Pancreas (tissue), 10 donors: ENCODE measurements around the gene NEK6. TPM values are rescaled to one million over a fixed set of nuclear protein-coding genes. Genes with fewer than 3 reads are reported as not detected.

Source experiments
- ATAC-seq, 4 donors: fragments of 200-7000 bp; cut with Tn5 transposase; one replicate each; pipeline versions ENCODE4 v1.8.0 to v1.9.1; 2020; ENCODE audit warnings: mild to moderate bottlenecking in 4 of 4, moderate library complexity in 4 of 4
- DNase-seq, 6 donors: peaks; one replicate each; pipeline ENCODE4 v3.0.0-alpha.2; 2020
- FAIRE-seq: peaks from 2 replicates; lab custom pipeline; 2012; peaks lifted over from hg19 to GRCh38; lab: Jason Lieb, UNC
- H3K27ac ChIP-seq, 4 donors: fragments of 200-600 bp; sonication (generic); 1 replicate in 3 of 4; 2 replicates in 1 of 4; pipeline versions ENCODE4 v1.5.0 to v1.8.0; 2020
- H3K27me3 ChIP-seq, 4 donors: fragments of 200-600 bp; one replicate each; pipeline ENCODE4 v1.8.0; 2021
- H3K36me3 ChIP-seq, 3 donors: fragments of 200-600 bp; sonication (generic) in 1 of 3; one replicate each; pipeline versions ENCODE4 v1.5.0 to v1.8.0; 2020 to 2021
- H3K4me1 ChIP-seq, 3 donors: fragments of 200-600 bp; one replicate each; pipeline ENCODE4 v1.8.0; 2021
- H3K4me3 ChIP-seq, 4 donors: fragments of 200-600 bp; sonication (generic) in 2 of 4; one replicate each; pipeline versions ENCODE4 v1.5.0 to v1.8.0; 2020 to 2021
- H3K9me3 ChIP-seq, 4 donors: fragments of 200-600 bp; one replicate each; pipeline ENCODE4 v1.8.0; 2021
- CTCF ChIP-seq, 4 donors: fragments of 200-600 bp; sonication (generic) in 3 of 4; IDR thresholded peaks; one replicate each; pipeline versions ENCODE4 v1.5.0 to v1.8.0; 2021; ENCODE audit warnings: antibody characterized with exemption in 4 of 4
- WGBS, 2 donors: extraction: QIAGEN DNeasy Blood & Tissue Kit; methylation state at CpG; one replicate each; pipeline ENCODE4 v1.1.7; 2013; 5-methylcytosine and 5-hydroxymethylcytosine counted together
- intact Hi-C, 3 donors: fragments of 100-400 bp; cut with DNase I; formaldehyde crosslinking; loops; one replicate each; pipeline versions ENCODE4 v1.11.1 to v1.14.2; 2022
- polyA plus RNA-seq, 2 donors: library from polyadenylated mRNA; stranded (reverse); fragments of 200-250 nt; gene quantifications; one replicate each; pipeline ENCODE4 v1.2.3, GENCODE V29; 2013
- total RNA-seq, 6 donors: library from RNA; stranded (reverse); fragmentation: NEBNext Ultra II Directional in 4 of 6; extraction: Animal tissue kit (Norgen Biotek cat#: 25700) in 4 of 6; gene quantifications; one replicate each; pipeline versions ENCODE4 v1.2.1 to v1.2.4, GENCODE V29; 2021 to 2023
- donor health status: healthy with polysubstance abuse.
- donor health status: DM: no; HTN: no; CAD: no; lungs with moderate emphysema.
- donor health status: DM: no; HTN: no; CAD: no.
- donor health status: control.
- donor health status: control.
- donor health status: Bipolar disorder and iron deficiency.
- donor health status: DM: yes; HTN: yes; CAD: no.
- donor health status: DM: no; HTN: no; CAD: no.
- donor health status: DM: no; HTN: no; CAD: no.
- donor health status: DM: yes; HTN: yes; CAD: no.

The NEK6 gene
- total and polyA plus RNA-seq, 8 donors: 7.8 to 67.0 (median 29.7) TPM

GRCh38 chr9:124370896-124371582 is 113.3 kb downstream of the NEK6 start:
- 85 to 89% methylated on average over 9 of the region's 9 CpGs for WGBS, 2 donors
- TF ChIP-seq CTCF (IDR thresholded peaks at IDR 0.05): no peak
- Histone ChIP-seq H3K9me3 (no peaks in the 10 kb centered on the region), H3K4me3 (no peak overlapping the region), H3K4me1 (no peaks in the 10 kb centered on the region), H3K36me3 (no peaks in the 10 kb centered on the region), H3K27ac (no peak overlapping the region), H3K27me3 (no peaks in the 10 kb centered on the region)
- ATAC-seq (no peak), FAIRE-seq (no peak), DNase-seq (no peak)
- intact Hi-C loops: no loop called here

GRCh38 chr9:124372038-124372437 is 114.3 kb downstream of the NEK6 start:
- Histone ChIP-seq H3K4me1 (no peaks in the 10 kb centered on the region), H3K27me3 (no peaks in the 10 kb centered on the region), H3K9me3 (no peaks in the 10 kb centered on the region), H3K36me3 (no peaks in the 10 kb centered on the region), H3K4me3 (no peak overlapping the region), H3K27ac (no peak overlapping the region)
- DNase-seq: no peak
- TF ChIP-seq CTCF (IDR thresholded peaks at IDR 0.05): no peak
- intact Hi-C loops: no loop called here
- FAIRE-seq: no peak
- no peak for ATAC-seq

GRCh38 chr9:124373386-124373785 is 115.6 kb downstream of the NEK6 start:
- Histone ChIP-seq H3K27me3 (no peaks in the 10 kb centered on the region), H3K4me1 (no peaks in the 10 kb centered on the region), H3K36me3 (no peaks in the 10 kb centered on the region), H3K27ac (no peak overlapping the region), H3K4me3 (no peak overlapping the region), H3K9me3 (no peaks in the 10 kb centered on the region)
- intact Hi-C loops: no loop called here
- no peak for TF ChIP-seq CTCF (IDR thresholded peaks at IDR 0.05)
- no peak for DNase-seq
- no peak for ATAC-seq
- 86 to 90% methylated on average over 4 of the region's 4 CpGs for WGBS, 2 donors
- no peak for FAIRE-seq

- TF ChIP-seq CTCF (IDR thresholded peaks at IDR 0.05): no peak
- no peak for FAIRE-seq
- ATAC-seq: no peak
- intact Hi-C loops: no loop called here
- Histone ChIP-seq H3K4me1 (no peaks in the 10 kb centered on the region), H3K27ac (no peak overlapping the region), H3K9me3 (no peaks in the 10 kb centered on the region), H3K36me3 (no peaks in the 10 kb centered on the region), H3K4me3 (no peak overlapping the region), H3K27me3 (no peaks in the 10 kb centered on the region)
- DNase-seq: no peak
- 98 to 100% methylated on average over 1 of the region's 1 CpG for WGBS, 2 donors
These were observed 116.1 kb downstream of the NEK6 start for GRCh38 chr9:124373851-124374250.

GRCh38 chr9:124375726-124376125 is 118.0 kb downstream of the NEK6 start:
- H3K9me3 ChIP-seq: no peaks in the 10 kb centered on the region
- no peaks in the 10 kb centered on the region for H3K4me1 ChIP-seq
- ATAC-seq (no peak), FAIRE-seq (no peak), DNase-seq (no peak)
- no peak overlapping the region for H3K27ac ChIP-seq
- 90 to 91% methylated on average over 9 of the region's 9 CpGs for WGBS, 2 donors
- H3K27me3 ChIP-seq: no peaks in the 10 kb centered on the region
- H3K4me3 ChIP-seq: no peak overlapping the region
- intact Hi-C loops: no loop called here
- no peaks in the 10 kb centered on the region for H3K36me3 ChIP-seq
- no peak for TF ChIP-seq CTCF (IDR thresholded peaks at IDR 0.05)
